Urinary bladder (tissue), 4 donors: ENCODE data around the gene C9orf152. TPM values are rescaled to one million over a fixed set of nuclear protein-coding genes. Genes with fewer than 3 reads are reported as not detected.
"Not testable (repeated sequence)": the region's sequence is repeated elsewhere in the genome, so short reads cannot be mapped to it uniquely, and the experiment has no call there.

Experiments
- DNase-seq: peaks from one replicate; pipeline ENCODE4 v3.0.0-alpha.2; 2015; ENCODE audit errors: extremely low spot score
- H3K27ac ChIP-seq: one replicate; pipeline ENCODE4 v1.5.1; 2013; ENCODE audit warnings: low read depth, mild to moderate bottlenecking, moderate library complexity
- H3K36me3 ChIP-seq: one replicate; pipeline ENCODE4 v1.6.1; 2013; ENCODE audit warnings: mild to moderate bottlenecking, moderate library complexity; ENCODE audit not compliant: insufficient read depth
- H3K4me1 ChIP-seq: one replicate; pipeline ENCODE4 v1.6.1; 2013; ENCODE audit warnings: mild to moderate bottlenecking, moderate library complexity; ENCODE audit not compliant: insufficient read depth
- H3K4me3 ChIP-seq: one replicate; pipeline ENCODE4 v1.5.1; 2013; ENCODE audit warnings: low read depth, low read length
- WGBS: extraction: QIAGEN DNeasy Blood & Tissue Kit; methylation state at CpG from one replicate; pipeline ENCODE4 v1.1.7; 2013; 5-methylcytosine and 5-hydroxymethylcytosine counted together
- polyA plus RNA-seq: library from polyadenylated mRNA; stranded (reverse); fragments of 200-250 nt; gene quantifications from one replicate; pipeline ENCODE4 v1.2.3, GENCODE V29; 2013
- total RNA-seq: library from RNA; depleted of rRNA; stranded (reverse); fragments of >200 nt; gene quantifications from one replicate; pipeline ENCODE4 v1.2.3, GENCODE V29; 2014
- donor health status: healthy with polysubstance abuse.
- donor health status: healthy.

The C9orf152 gene
- total and polyA plus RNA-seq, 2 donors: 0.16 to 0.32 TPM

GRCh38 chr9:110241858-110242321 is 33.9 kb upstream of the C9orf152 start:
- no peaks in the 10 kb centered on the region for H3K36me3 ChIP-seq
- WGBS: 96% methylated on average over 1 of the region's 1 CpG
- H3K27ac ChIP-seq: no peak overlapping the region
- DNase-seq: no peak
- H3K4me1 ChIP-seq: no peaks in the 10 kb centered on the region
- no peak overlapping the region for H3K4me3 ChIP-seq

DNA sequence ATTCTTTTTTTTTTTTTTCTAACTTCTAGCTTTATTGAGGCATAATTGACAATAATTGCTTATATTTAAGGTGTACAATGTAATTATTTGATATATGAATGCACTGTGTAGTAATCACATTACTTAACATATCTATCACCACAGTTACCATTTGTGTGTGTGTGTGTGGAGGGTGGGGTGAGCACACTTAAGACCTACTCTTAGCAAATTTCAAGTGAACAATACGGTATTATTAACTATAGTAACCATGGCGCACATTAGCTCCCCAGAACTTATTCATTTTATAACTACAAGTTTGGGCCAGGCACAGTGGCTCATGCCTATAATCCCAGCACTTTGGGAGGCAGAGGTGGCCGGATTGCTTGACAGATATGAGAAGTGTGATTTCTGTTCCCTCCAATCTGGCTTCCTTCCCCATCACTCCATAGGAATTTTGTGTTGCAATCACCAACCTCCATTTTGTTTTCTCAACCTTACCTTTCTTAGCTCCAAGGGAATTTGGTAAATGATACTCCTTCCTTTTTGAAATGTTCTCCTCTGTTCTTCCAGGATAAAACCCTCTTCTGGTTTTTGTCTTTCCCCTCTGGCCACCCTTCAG is 33.4 kb upstream of the C9orf152 start:
- 89% methylated on average over 3 of the region's 3 CpGs for WGBS
- H3K4me3 ChIP-seq: no peak overlapping the region
- no peak overlapping the region for H3K27ac ChIP-seq
- H3K4me1 ChIP-seq: no peaks in the 10 kb centered on the region
- no peak for DNase-seq
- no peaks in the 10 kb centered on the region for H3K36me3 ChIP-seq

GRCh38 chr9:110240198-110240597 is 32.2 kb upstream of the C9orf152 start:
- no peaks in the 10 kb centered on the region for H3K36me3 ChIP-seq
- H3K27ac ChIP-seq: no peak overlapping the region
- no peak for DNase-seq
- no peaks in the 10 kb centered on the region for H3K4me1 ChIP-seq
- no peak overlapping the region for H3K4me3 ChIP-seq
- WGBS: 34% methylated on average over 1 of the region's 1 CpG

DNA sequence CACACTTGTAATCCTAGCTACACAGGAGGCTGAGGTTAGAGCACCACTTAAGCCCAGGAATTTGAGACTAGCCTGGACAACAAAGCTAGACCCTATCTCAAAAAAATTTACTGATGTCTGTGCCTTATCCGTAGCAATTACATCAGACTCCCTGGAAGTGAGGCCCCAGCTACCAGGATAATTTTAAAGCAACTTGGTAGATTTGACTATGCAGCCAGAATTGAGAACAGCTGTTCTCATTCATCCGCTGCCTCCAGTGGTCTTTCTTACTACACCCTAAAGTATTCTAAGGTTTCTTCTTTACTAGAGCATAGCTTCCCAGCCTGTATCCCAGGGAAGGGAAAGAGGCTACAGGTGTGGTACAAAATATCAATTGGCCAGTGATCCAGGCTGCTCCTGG is 20.4 kb upstream of the C9orf152 start:
- Histone ChIP-seq H3K4me3 (no peak overlapping the region), H3K4me1 (no peaks in the 10 kb centered on the region), H3K27ac (no peak overlapping the region), H3K36me3 (no peaks in the 10 kb centered on the region)
- 65% methylated on average over 2 of the region's 2 CpGs for WGBS
- no peak for DNase-seq

DNA sequence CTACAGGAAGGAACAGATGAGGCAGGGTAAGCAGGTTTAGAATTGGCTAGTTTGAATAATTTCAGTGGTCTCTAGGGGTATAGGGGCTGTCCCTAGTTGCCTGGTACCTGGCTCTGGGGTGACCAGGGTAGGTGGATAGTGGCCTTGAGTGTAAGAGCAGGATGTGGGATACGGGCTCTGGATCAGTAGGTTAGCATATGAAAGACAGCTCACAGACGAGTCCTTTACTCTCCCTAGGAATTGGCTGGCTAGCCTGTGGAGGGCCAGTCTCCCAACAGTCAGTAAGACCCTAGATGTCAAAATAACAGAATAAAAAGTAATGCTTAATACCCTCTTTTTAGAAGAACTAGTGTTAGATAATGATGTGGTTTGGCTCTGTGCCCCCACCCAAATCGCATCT is 16.6 kb upstream of the C9orf152 start:
- WGBS: 78% methylated on average over 3 of the region's 3 CpGs
- Histone ChIP-seq H3K4me3 (no peak overlapping the region), H3K4me1 (no peaks in the 10 kb centered on the region), H3K36me3 (no peaks in the 10 kb centered on the region), H3K27ac (no peak overlapping the region)
- no peak for DNase-seq

GRCh38 chr9:110220809-110221208 is 12.8 kb upstream of the C9orf152 start:
- Histone ChIP-seq H3K27ac (no peak overlapping the region), H3K36me3 (no peaks in the 10 kb centered on the region), H3K4me1 (no peaks in the 10 kb centered on the region), H3K4me3 (no peak overlapping the region)
- WGBS: 91% methylated on average over 3 of the region's 3 CpGs
- DNase-seq: no peak

- DNase-seq: no peak
- Histone ChIP-seq H3K36me3 (no peaks in the 10 kb centered on the region), H3K27ac (no peak overlapping the region), H3K4me1 (no peaks in the 10 kb centered on the region), H3K4me3 (no peak overlapping the region)
- 28% methylated on average over 10 of the region's 10 CpGs for WGBS
These were observed 9.7 kb upstream of the C9orf152 start for GRCh38 chr9:110217656-110218099.

DNA sequence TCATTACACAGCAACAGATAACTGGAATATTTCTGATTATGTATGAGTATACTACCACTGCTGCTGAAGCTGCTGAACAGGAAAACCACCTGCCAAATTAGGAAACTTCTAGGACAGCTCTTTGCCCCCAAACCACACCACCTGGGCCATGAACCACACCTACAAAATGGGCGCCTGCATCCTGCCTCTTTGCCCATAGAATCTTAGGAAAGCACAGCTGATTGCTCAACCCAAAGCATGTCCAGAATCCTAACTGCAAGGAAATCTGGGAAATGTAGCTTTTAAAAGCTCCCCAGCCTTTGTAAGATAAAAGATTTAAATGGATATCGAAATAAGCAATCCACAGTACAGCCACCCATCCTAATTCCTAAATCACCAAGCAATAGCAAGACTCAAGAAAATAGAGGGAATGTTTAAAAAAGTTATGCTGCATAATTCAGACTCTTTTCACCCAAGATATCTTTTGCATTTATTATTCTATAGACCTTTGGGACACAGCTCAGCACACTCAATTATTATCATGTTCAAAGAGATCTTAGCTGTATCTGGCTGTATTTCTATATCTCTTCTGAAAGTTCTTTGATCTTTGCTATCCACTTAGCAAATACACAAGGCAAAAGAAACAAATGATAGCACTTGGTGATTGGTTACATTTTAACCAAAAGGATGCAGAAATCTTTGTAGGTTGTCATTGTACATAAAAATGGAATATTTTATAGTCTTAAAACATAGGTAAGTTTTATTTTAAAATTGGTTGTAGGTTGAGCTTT is 6.8 kb upstream of the C9orf152 start:
- no peak for DNase-seq
- Histone ChIP-seq H3K27ac (no peak overlapping the region), H3K4me1 (no peaks in the 10 kb centered on the region), H3K4me3 (no peak overlapping the region), H3K36me3 (no peaks in the 10 kb centered on the region)
- WGBS: 78% methylated on average over 2 of the region's 2 CpGs

DNA sequence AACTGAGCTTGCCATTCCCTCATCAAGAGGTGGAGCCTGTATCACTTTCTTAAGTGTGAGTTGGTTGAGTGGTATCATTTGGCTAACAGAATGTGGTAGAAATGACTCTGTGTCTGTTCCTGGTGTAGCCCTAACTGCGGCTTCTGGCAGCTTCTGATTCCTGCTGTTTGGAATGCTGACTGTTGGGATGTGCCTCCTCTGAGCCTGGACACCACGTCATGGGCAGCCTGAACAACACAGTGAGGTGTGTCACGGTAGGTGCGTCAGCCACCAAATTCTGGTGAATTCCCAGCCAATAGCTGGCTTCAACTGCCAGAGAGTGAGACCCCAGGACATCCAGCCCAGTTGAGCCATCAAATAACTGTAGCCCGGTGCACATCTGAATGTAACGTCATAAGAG is 6.1 kb upstream of the C9orf152 start:
- WGBS: 89% methylated on average over 6 of the region's 6 CpGs
- H3K27ac ChIP-seq: no peak overlapping the region
- no peak for DNase-seq
- H3K36me3 ChIP-seq: no peaks in the 10 kb centered on the region
- no peak overlapping the region for H3K4me3 ChIP-seq
- H3K4me1 ChIP-seq: no peaks in the 10 kb centered on the region

DNA sequence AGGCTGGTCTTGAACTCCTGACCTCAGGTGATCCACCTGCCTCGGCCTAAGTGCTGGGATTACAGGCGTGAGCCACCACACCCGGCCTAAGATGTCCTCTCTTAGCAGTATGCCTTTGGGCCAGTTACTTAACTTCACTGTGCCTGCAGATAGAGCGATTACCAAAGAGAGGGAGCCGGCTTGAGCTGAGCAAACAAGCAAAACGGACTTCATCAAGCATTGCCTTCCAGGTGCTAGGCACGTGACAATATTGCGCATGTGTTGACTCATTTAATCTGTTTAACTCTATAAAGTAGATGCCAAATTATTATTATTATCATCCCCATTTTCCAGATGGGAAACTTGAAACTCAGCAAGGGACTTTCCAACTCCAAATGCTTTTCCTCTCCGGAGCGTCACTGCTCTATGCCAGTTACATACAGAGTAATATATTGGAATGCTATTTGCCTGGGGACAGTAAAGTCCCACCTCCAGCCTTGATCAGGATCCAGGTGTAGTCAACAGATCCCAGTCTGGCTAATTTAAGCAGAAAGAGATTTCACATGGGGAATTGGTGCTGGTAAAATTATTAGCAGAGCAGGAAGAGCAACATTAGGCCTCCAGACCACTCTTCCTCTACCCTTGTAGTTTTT is 5.6 kb upstream of the C9orf152 start:
- 94% methylated on average over 10 of the region's 10 CpGs for WGBS
- no peak overlapping the region for H3K27ac ChIP-seq
- no peak overlapping the region for H3K4me3 ChIP-seq
- no peaks in the 10 kb centered on the region for H3K4me1 ChIP-seq
- H3K36me3 ChIP-seq: no peaks in the 10 kb centered on the region
- no peak for DNase-seq

GRCh38 chr9:110207071-110207641 is 803 bp downstream of the C9orf152 start:
- DNase-seq: no peak
- WGBS: 62% methylated on average over 6 of the region's 6 CpGs
- no peak overlapping the region for H3K4me3 ChIP-seq

GRCh38 chr9:110206389-110206788 is 1.6 kb downstream of the C9orf152 start:
- Histone ChIP-seq H3K4me3 (no peak overlapping the region), H3K27ac (no peak overlapping the region), H3K4me1 (no peaks in the 10 kb centered on the region), H3K36me3 (no peaks in the 10 kb centered on the region)
- DNase-seq: no peak
- 56% methylated on average over 1 of the region's 1 CpG for WGBS

More at GRCh38 chr9:110207071-110207641, 803 bp downstream of the C9orf152 start:
- Histone ChIP-seq H3K4me1 (no peaks in the 10 kb centered on the region), H3K36me3 (no peaks in the 10 kb centered on the region), H3K27ac (no peak overlapping the region)

DNA sequence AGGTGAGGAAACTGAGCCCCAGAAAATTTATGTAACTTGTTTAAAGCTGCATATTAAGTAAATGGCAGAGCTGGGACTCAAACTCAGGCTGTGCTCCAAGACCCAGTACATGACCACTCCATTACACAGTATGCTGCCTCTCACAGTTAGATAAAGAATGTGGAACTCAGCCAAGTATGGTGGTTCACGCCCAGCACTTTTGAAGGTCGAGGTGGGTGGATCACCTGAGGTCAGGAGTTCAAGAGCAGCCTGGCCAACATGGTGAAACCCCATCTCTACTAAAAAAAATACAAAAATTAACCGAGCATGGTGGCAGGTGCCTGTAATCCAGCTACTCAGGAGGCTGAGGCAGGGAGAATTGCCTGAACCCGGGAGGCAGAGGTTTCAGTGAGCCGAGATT is 2.3 kb downstream of the C9orf152 start:
- not testable (repeated sequence) for H3K4me3 ChIP-seq, DNase-seq, H3K27ac ChIP-seq, H3K36me3 ChIP-seq, H3K4me1 ChIP-seq
- WGBS: 77% methylated on average over 5 of the region's 5 CpGs

DNA sequence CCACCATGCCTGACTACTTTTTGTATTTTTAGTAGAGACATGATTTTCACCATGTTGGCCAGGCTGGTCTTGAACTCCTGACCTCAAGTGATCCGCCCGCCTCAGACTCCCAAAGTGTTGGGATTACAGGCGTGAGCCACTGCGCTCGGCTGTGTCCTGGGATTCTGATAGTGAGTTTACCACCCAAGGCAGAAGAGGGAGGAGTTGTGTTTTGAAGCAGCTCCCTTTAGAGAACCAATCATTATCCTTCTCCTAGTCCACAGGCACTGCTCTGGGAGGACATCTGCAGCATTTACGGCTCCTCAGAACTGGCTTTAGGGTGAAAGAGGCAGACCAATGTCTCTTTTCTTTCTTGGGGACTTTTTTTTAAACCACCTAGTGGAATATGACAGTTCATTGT is 5.7 kb downstream of the C9orf152 start:
- DNase-seq: no peak
- Histone ChIP-seq H3K4me1 (no peaks in the 10 kb centered on the region), H3K36me3 (no peaks in the 10 kb centered on the region), H3K4me3 (no peak overlapping the region), H3K27ac (no peak overlapping the region)
- 83% methylated on average over 6 of the region's 6 CpGs for WGBS
